ENCODE measurements around the gene NEK10. TPM values are rescaled to one million over a fixed set of nuclear protein-coding genes. Genes with fewer than 3 reads are reported as not detected.

Gene NEK10
- total and polyA plus RNA-seq, 2 donors (not counting 3 experiments of a cell fraction or from before 2014, with no cell fraction given): 0.32 to 5.0 TPM

GRCh38 chr3:27415202-27415601 is 46.0 kb upstream of the NEK10 start:
- H2AFZ ChIP-seq (ENCODE audit: low read depth, low read length): no peak overlapping the region
- H3K4me1 ChIP-seq (ENCODE audit: control insufficient read depth, extremely low read depth, insufficient read depth, low read length): no peaks in the 10 kb centered on the region
- no TSS peak for BruUV-seq (replicated peaks)
- DNase-seq (ENCODE audit: low read depth, low spot score) (no peak), FAIRE-seq (no peak)
- H3K9me1 ChIP-seq (replicated peaks; ENCODE audit: control insufficient read depth, extremely low read depth, insufficient read depth, low read length): peaks cover 2% of the 10 kb centered on the region
- no peaks in the 10 kb centered on the region for H3K27me3 ChIP-seq (ENCODE audit: control insufficient read depth in 2 of 2, insufficient read depth in 2 of 2, low read length in 2 of 2)
- no peak overlapping the region for H3K4me2 ChIP-seq (ENCODE audit: insufficient read depth, low read length)
- H3K4me3 ChIP-seq (replicated peaks in 1 of 3; ENCODE audit: insufficient read depth in 1 of 3, low read depth in 1 of 3, low read length in 3 of 3): no peak overlapping the region
- peaks cover 2% of the 10 kb centered on the region for H4K20me1 ChIP-seq (replicated peaks; ENCODE audit: control insufficient read depth, extremely low read depth, insufficient read depth, low read length)
- dilution Hi-C loops (cut with MboI; ENCODE audit: extremely low pct_ligation_motif_present, low sequenced_read_pairs) (no loop called here), intact Hi-C loops (cut with micrococcal nuclease) (no loop called here)
- POLR2A ChIA-PET: no interaction called here
- H3K27ac ChIP-seq (ENCODE audit: insufficient read depth, low read depth, low read length): no peak overlapping the region
- CTCF ChIA-PET: interaction anchor here (0.8 to 2.6 kb wide), 5 partner anchors 16 to 266 kb away, joined by 3 to 8 read pairs (median 3); no protein-coding TSS in a partner anchor
- peaks cover 8% of the 10 kb centered on the region for H3K79me2 ChIP-seq (ENCODE audit: control insufficient read depth, insufficient read depth, low read length)
- H3K36me3 ChIP-seq (ENCODE audit: control insufficient read depth in 2 of 2, extremely low read depth in 1 of 2, insufficient read depth in 2 of 2, low read length in 2 of 2): peaks cover 7 to 21% of the 10 kb centered on the region in 2 experiments
- H3K9me3 ChIP-seq (replicated peaks; ENCODE audit: control insufficient read depth, insufficient read depth, low read length): no peaks in the 10 kb centered on the region
- no peak for TF ChIP-seq GATA2 (IDR thresholded peaks at IDR 0.05; ENCODE audit: insufficient read depth, insufficient read length, low read depth, low read length)
- TF ChIP-seq, protein P1, sequence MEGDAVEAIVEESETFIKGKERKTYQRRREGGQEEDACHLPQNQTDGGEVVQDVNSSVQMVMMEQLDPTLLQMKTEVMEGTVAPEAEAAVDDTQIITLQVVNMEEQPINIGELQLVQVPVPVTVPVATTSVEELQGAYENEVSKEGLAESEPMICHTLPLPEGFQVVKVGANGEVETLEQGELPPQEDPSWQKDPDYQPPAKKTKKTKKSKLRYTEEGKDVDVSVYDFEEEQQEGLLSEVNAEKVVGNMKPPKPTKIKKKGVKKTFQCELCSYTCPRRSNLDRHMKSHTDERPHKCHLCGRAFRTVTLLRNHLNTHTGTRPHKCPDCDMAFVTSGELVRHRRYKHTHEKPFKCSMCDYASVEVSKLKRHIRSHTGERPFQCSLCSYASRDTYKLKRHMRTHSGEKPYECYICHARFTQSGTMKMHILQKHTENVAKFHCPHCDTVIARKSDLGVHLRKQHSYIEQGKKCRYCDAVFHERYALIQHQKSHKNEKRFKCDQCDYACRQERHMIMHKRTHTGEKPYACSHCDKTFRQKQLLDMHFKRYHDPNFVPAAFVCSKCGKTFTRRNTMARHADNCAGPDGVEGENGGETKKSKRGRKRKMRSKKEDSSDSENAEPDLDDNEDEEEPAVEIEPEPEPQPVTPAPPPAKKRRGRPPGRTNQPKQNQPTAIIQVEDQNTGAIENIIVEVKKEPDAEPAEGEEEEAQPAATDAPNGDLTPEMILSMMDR (IDR thresholded peaks at IDR 0.05; ENCODE audit: extremely low read depth in 1 of 2, insufficient read depth in 1 of 2, low read depth in 1 of 2, low read length in 2 of 2): no peak
- no peak for TF ChIP-seq POLR2AphosphoS5 (IDR thresholded peaks at IDR 0.05; ENCODE audit: insufficient read depth, low read depth, low read length)
- no peak for TF ChIP-seq EZH2 (IDR thresholded peaks at IDR 0.05; ENCODE audit: borderline replicate concordance, low read depth, low read length, severe bottlenecking)
- no peak for TF ChIP-seq MYC (IDR thresholded peaks at IDR 0.05; ENCODE audit: low read depth, low read length)
- TF ChIP-seq MAX (IDR thresholded peaks at IDR 0.05; ENCODE audit: insufficient read depth, insufficient read length): no peak
- TF ChIP-seq JUN (IDR thresholded peaks at IDR 0.05; ENCODE audit: borderline replicate concordance, insufficient read depth, insufficient read length, low read depth): no peak
- TF ChIP-seq POLR2A (IDR thresholded peaks at IDR 0.05; ENCODE audit: low read depth, low read length): no peak
- no peak for TF ChIP-seq FOS (IDR thresholded peaks at IDR 0.05; ENCODE audit: borderline replicate concordance, insufficient read depth, low read length)
- H3K9ac ChIP-seq (replicated peaks; ENCODE audit: extremely low read depth, insufficient read depth, low read length): no peak overlapping the region
